GM15510 (cell line): ENCODE results near the gene ACAP3.

Source experiments
- POLR2A ChIP-seq: IDR thresholded peaks from 3 replicates; pipeline ENCODE4 v1.6.1; 2011; ENCODE audit warnings: borderline replicate concordance; ENCODE audit not compliant: insufficient read length; ENCODE audit errors: extremely low read depth

Gene ACAP3

GRCh38 chr1:1336931-1337792 is 29.4 kb upstream of the ACAP3 start:
- no peak for TF ChIP-seq POLR2A

- TF ChIP-seq POLR2A: no peak
Measured at GRCh38 chr1:1336446-1336845, 28.7 kb upstream of the ACAP3 start.

- no peak for TF ChIP-seq POLR2A
Measured at GRCh38 chr1:1335792-1336248, 28.1 kb upstream of the ACAP3 start.

- no peak for TF ChIP-seq POLR2A
Measured at GRCh38 chr1:1335283-1335682, 27.6 kb upstream of the ACAP3 start.

GRCh38 chr1:1334835-1335234 is 27.1 kb upstream of the ACAP3 start:
- TF ChIP-seq POLR2A: no peak

- TF ChIP-seq POLR2A: no peak
Measured at GRCh38 chr1:1333551-1334241, 26.0 kb upstream of the ACAP3 start.

- TF ChIP-seq POLR2A: no peak
Measured at GRCh38 chr1:1332774-1333480, 25.2 kb upstream of the ACAP3 start.

GRCh38 chr1:1332031-1332755 is 24.5 kb upstream of the ACAP3 start:
- no peak for TF ChIP-seq POLR2A

- no peak for TF ChIP-seq POLR2A
Measured at GRCh38 chr1:1331068-1331965, 23.6 kb upstream of the ACAP3 start, which contains the start of gene TAS1R3. TAS1R3 (plus strand) TSS chr1:1331280; CDS start chr1:1331346, 66 bp downstream.

GRCh38 chr1:1330366-1331067 is 22.8 kb upstream of the ACAP3 start:
- no peak for TF ChIP-seq POLR2A

GRCh38 chr1:1329304-1330210 is 21.8 kb upstream of the ACAP3 start:
- no peak for TF ChIP-seq POLR2A

- no peak for TF ChIP-seq POLR2A
Measured at GRCh38 chr1:1328254-1328653, 20.5 kb upstream of the ACAP3 start.

- no peak for TF ChIP-seq POLR2A
Measured at GRCh38 chr1:1327291-1327690, 19.6 kb upstream of the ACAP3 start.
